HepG2 (cell line): ENCODE data around the gene PHTF2. TPM values are rescaled to one million over a fixed set of nuclear protein-coding genes. Genes with fewer than 3 reads are reported as not detected.

Experiments used
- ASH2L ChIP-seq: fragments of 300-600, 200-600 bp; sonication (generic); IDR thresholded peaks from 2 replicates; pipeline ENCODE4 v1.7.0; 2017; ENCODE audit warnings: low read depth, mild to moderate bottlenecking, moderate library complexity, mixed read lengths, low read length; ENCODE audit not compliant: insufficient read length
- CBFB ChIP-seq: sonication (generic); formaldehyde crosslinking; IDR thresholded peaks from 2 replicates; pipeline ENCODE4 v1.4.0; 2020; ENCODE audit warnings: missing genetic modification reagents
- CEBPZ ChIP-seq: IDR thresholded peaks from 2 replicates; pipeline ENCODE4 v1.6.1; 2012; ENCODE audit warnings: low read length, improper control_type of control experiment
- ELF1 ChIP-seq: sonication (generic); formaldehyde crosslinking; IDR thresholded peaks from 2 replicates; pipeline ENCODE4 v1.4.0; 2020; ENCODE audit warnings: missing genetic modification reagents
- ETS1 ChIP-seq: sonication (generic); formaldehyde crosslinking; IDR thresholded peaks from 2 replicates; pipeline ENCODE4 v1.4.0; 2020; ENCODE audit warnings: missing genetic modification reagents
- GPN1 ChIP-seq: sonication (generic); formaldehyde crosslinking; IDR thresholded peaks from 2 replicates; pipeline ENCODE4 v1.5.1; 2020; ENCODE audit warnings: missing genetic modification reagents, borderline replicate concordance
- MIER3 ChIP-seq: IDR thresholded peaks from 2 replicates; pipeline ENCODE4 v1.6.1; 2016; ENCODE audit warnings: missing compliant biosample characterization, borderline replicate concordance
- NR2F2 ChIP-seq: IDR thresholded peaks from 2 replicates; pipeline ENCODE4 v1.6.1; 2012; ENCODE audit warnings: low read depth, inconsistent platforms, borderline replicate concordance
- RERE ChIP-seq: IDR thresholded peaks from 2 replicates; pipeline ENCODE4 v1.6.1; 2016; ENCODE audit warnings: low read depth, missing genetic modification reagents, missing compliant biosample characterization
- ZFP91 ChIP-seq: sonication (generic); formaldehyde crosslinking; IDR thresholded peaks from 2 replicates; pipeline ENCODE4 v1.9.0; 2022; ENCODE audit warnings: missing genetic modification reagents, mild to moderate bottlenecking, borderline replicate concordance
- ZNF143 ChIP-seq: sonication (generic); formaldehyde crosslinking; IDR thresholded peaks from 2 replicates; pipeline ENCODE4 v1.4.0; 2020; ENCODE audit warnings: missing genetic modification reagents
- ZNF350 ChIP-seq: sonication (generic); formaldehyde crosslinking; IDR thresholded peaks from 2 replicates; pipeline ENCODE4 v1.4.0; 2020; ENCODE audit warnings: mild to moderate bottlenecking, low read depth, missing genetic modification reagents, borderline replicate concordance
- ZNF75D ChIP-seq: sonication (generic); formaldehyde crosslinking; IDR thresholded peaks from 2 replicates; pipeline ENCODE4 v1.8.1; 2023; ENCODE audit warnings: missing genetic modification reagents, mild to moderate bottlenecking, borderline replicate concordance
- polyA plus RNA-seq, 8 experiments: library from polyadenylated mRNA; depleted of rRNA in 3 of 8; stranded (reverse) in 7 of 8; unstranded in 1 of 8; fragments of >200 nt; fragmentation: Illumina TruSeq in 4 of 8; extraction: Trizol in 4 of 8; gene quantifications; 2 replicates each; pipeline versions ENCODE4 v1.2.1 to v1.2.3, GENCODE V29; 2011 to 2016; ENCODE audit warnings: low read depth in 4 of 8, missing spikeins in 1 of 8, mixed read lengths in 1 of 8; ENCODE audit not compliant: insufficient read depth in 1 of 8
- total RNA-seq, 5 experiments: library from RNA; depleted of rRNA; stranded (reverse); fragments of >200 nt; fragmentation: Illumina TruSeq; extraction: Trizol; gene quantifications; 2 replicates each; pipeline ENCODE4 v1.2.3, GENCODE V29; 2016; ENCODE audit warnings: low read depth in 1 of 5
- TF ChIP-seq, protein P1 (sequence below): sonication (generic); formaldehyde crosslinking; IDR thresholded peaks from 2 replicates; pipeline ENCODE4 v1.4.0; 2020; ENCODE audit warnings: mild to moderate bottlenecking, missing genetic modification reagents

The PHTF2 gene
- total and polyA plus RNA-seq, 2 of the 13 experiments (the other 11 are each of a cell fraction or from before 2014, with no cell fraction given): 7.4 to 10.2 TPM

DNA sequence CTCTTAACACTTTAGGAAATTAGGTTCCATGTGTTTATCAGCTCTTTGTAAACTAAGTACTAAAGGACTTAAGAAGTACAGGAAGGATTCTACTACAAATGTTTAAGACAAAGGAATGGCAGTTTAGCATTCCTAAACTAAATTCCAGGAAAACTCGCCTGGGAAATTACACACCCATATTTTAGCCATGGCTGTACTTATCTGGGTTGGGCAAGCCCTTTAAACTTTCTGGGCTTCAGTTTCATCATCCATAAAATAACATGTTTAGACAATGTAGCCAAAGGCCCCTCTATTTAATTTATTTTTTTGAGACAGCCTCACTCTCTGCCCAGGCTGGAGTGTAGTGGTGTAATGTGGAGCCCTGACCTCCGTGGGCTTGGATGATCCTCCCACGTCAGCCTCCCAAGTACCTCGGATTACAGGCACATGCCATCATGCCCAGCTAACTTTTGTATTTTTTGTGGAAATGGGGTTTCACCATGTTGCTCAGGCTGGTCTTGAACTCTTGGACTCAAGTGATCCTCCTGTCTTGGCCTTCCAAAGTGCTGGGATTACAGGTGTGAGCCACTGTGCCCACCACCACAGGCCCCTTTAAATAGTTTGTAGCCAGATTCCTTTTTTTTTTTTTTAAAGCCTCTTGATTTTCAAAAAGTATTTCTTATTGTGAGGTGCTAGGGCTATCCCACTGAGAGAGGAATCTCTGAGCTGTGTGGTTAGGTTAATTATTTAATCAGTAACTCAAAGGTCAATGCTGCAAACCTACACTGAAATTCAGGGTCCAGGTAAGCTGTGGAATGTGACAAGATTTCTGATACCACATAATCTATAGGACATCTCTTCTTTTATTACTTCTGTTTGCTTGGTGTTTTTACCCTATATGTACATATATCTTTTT is 32.4 kb upstream of the PHTF2 start (continued):
- TF ChIP-seq ASH2L (no peak), ZFP91 (CRISPR knock-in tag) (no peak), CBFB (CRISPR knock-in tag) (no peak), CEBPZ (no peak), RERE (no peak), GPN1 (CRISPR knock-in tag) (no peak), ZNF75D (CRISPR knock-in tag) (no peak), NR2F2 (no peak), ELF1 (CRISPR knock-in tag) (no peak), ZNF143 (CRISPR knock-in tag) (no peak), ZNF350 (CRISPR knock-in tag) (no peak), MIER3 (no peak), ETS1 (no peak)
- TF ChIP-seq, protein P1, sequence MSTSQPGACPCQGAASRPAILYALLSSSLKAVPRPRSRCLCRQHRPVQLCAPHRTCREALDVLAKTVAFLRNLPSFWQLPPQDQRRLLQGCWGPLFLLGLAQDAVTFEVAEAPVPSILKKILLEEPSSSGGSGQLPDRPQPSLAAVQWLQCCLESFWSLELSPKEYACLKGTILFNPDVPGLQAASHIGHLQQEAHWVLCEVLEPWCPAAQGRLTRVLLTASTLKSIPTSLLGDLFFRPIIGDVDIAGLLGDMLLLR (CRISPR knock-in tag): no peak
